DMS53 (cell line): ENCODE results near the gene KCNJ9.
A peak's percentile ranks its signal among the peaks of the same experiment; 100 is the strongest.

ENCODE experiments used
- DNase-seq: peaks from one replicate; lab custom pipeline; 2025; lab: John Stamatoyannopoulos, UW

KCNJ9 gene

GRCh38 chr1:160087118-160087662 lies 5.9 kb downstream of the KCNJ9 start:
- no peak for DNase-seq

- no peak for DNase-seq
Measured at GRCh38 chr1:160089883-160090282, 8.5 kb downstream of the KCNJ9 start.

GRCh38 chr1:160090760-160091159 lies 9.4 kb downstream of the KCNJ9 start:
- no peak for DNase-seq

- DNase-seq, result no peak
Measured at GRCh38 chr1:160091666-160092223, 10.4 kb downstream of the KCNJ9 start.

GRCh38 chr1:160092366-160093068 lies 11.2 kb downstream of the KCNJ9 start:
- DNase-seq, result no peak

GRCh38 chr1:160093069-160093395 lies 11.7 kb downstream of the KCNJ9 start:
- no peak for DNase-seq

- no peak for DNase-seq
Measured at GRCh38 chr1:160093624-160094290, 12.4 kb downstream of the KCNJ9 start.

- DNase-seq, result no peak
Measured at GRCh38 chr1:160094291-160094625, 12.9 kb downstream of the KCNJ9 start.

GRCh38 chr1:160094806-160095205 lies 13.5 kb downstream of the KCNJ9 start:
- no peak for DNase-seq

GRCh38 chr1:160095382-160096105 lies 14.2 kb downstream of the KCNJ9 start:
- peak; percentile 52 for DNase-seq

- DNase-seq, result no peak
Measured at GRCh38 chr1:160096274-160097116, 15.2 kb downstream of the KCNJ9 start.

- no peak for DNase-seq
Measured at GRCh38 chr1:160097151-160097910, 16.0 kb downstream of the KCNJ9 start.

GRCh38 chr1:160097911-160098851 lies 16.8 kb downstream of the KCNJ9 start, which contains the start of gene IGSF8:
IGSF8 (minus strand) TSS chr1:160098619; CDS start chr1:160098472, 147 bp downstream.
- peak; percentile 99 for DNase-seq

- peak; percentile 99 for DNase-seq
Measured at GRCh38 chr1:160098852-160099561, 17.7 kb downstream of the KCNJ9 start.

- DNase-seq, result peak; percentile 40
Measured at GRCh38 chr1:160099716-160100375, 18.5 kb downstream of the KCNJ9 start.

- DNase-seq, result peak; percentile 91
Measured at GRCh38 chr1:160101037-160101716, 19.8 kb downstream of the KCNJ9 start.

GRCh38 chr1:160101717-160102522 lies 20.6 kb downstream of the KCNJ9 start:
- no peak for DNase-seq
